Stimulated activated CD8-positive, alpha-beta memory T cell treated with anti-CD3 and anti-CD28 coated beads, Interleukin-15, amount 100 ng/mL, for 1 hour (primary cell): Measurements from ENCODE around the gene PSMB2.

ENCODE experiments used
- DNase-seq: peaks from one replicate; pipeline ENCODE4 v3.0.0-alpha.2; 2020; ENCODE audit warnings: low read depth

Gene PSMB2

DNA sequence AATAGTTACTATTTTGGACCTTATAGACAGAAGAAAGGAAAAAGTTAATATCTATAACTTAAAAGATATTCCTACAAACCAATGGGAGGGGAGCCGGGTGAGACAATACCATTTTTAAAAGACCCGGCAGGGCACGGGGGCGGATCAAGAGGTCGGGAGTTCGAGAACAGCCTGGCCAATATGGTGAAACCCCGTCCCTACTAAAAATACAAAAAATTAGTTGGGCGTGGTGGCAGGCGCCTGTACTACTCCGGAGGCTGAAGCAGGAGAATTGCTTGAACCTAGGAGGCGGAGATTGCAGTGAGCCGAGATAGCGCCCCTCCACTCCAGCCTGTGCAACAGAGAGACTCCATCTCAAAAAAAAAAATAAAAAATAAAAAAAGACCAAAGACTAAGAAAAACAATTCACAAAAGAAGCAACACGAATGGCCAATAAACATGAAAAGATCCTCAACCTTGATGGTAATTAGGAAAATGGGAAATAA lies 1.2 kb upstream of the PSMB2 start:
- DNase-seq, result no peak

- DNase-seq, result no peak
Observed at GRCh38 chr1:35640380-35641232, 720 bp downstream of the PSMB2 start.

DNA sequence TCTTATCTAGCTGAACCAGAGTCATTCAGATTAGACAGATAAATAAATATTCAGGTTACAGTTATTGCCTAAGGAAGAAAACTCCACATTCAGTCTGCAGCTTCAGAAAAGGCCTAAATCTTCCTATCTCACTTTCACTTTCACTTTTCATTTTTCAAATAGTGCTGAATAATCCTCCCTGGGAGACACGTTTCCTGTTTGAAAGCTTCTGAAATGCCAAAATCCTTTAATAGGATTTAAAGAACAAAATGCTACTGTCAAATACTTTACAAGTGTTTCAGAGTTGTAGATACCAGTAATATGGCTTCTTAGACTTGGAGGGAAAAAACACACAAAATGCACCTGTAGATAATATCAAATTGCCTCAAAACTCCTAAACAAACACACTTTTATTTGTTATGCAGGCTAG lies 3.9 kb downstream of the PSMB2 start:
- no peak for DNase-seq

GRCh38 chr1:35633547-35633946 lies 7.8 kb downstream of the PSMB2 start:
- DNase-seq, result no peak

- DNase-seq, result no peak
Observed at GRCh38 chr1:35631396-35631795, 9.9 kb downstream of the PSMB2 start.

- no peak for DNase-seq
Observed at GRCh38 chr1:35629051-35629450, 12.3 kb downstream of the PSMB2 start.

- DNase-seq, result no peak
Observed at GRCh38 chr1:35623832-35624231, 17.5 kb downstream of the PSMB2 start.

GRCh38 chr1:35622510-35623178 lies 18.7 kb downstream of the PSMB2 start:
- no peak for DNase-seq

GRCh38 chr1:35619237-35620121 lies 21.8 kb downstream of the PSMB2 start:
- DNase-seq, result no peak

- DNase-seq, result no peak
Observed at GRCh38 chr1:35615440-35615839, 25.9 kb downstream of the PSMB2 start.

- no peak for DNase-seq
Observed at GRCh38 chr1:35611655-35612054, 29.7 kb downstream of the PSMB2 start.

GRCh38 chr1:35605867-35606182 lies 35.5 kb downstream of the PSMB2 start:
- no peak for DNase-seq

- no peak for DNase-seq
Observed at GRCh38 chr1:35605071-35605866, 36.1 kb downstream of the PSMB2 start.

- DNase-seq, result no peak
Observed at GRCh38 chr1:35603941-35604340, 37.4 kb downstream of the PSMB2 start.

GRCh38 chr1:35603468-35603867 lies 37.9 kb downstream of the PSMB2 start:
- no peak for DNase-seq

GRCh38 chr1:35600593-35600992 lies 40.7 kb downstream of the PSMB2 start:
- no peak for DNase-seq

- DNase-seq, result no peak
Observed at GRCh38 chr1:35599411-35599810, 41.9 kb downstream of the PSMB2 start.

DNA sequence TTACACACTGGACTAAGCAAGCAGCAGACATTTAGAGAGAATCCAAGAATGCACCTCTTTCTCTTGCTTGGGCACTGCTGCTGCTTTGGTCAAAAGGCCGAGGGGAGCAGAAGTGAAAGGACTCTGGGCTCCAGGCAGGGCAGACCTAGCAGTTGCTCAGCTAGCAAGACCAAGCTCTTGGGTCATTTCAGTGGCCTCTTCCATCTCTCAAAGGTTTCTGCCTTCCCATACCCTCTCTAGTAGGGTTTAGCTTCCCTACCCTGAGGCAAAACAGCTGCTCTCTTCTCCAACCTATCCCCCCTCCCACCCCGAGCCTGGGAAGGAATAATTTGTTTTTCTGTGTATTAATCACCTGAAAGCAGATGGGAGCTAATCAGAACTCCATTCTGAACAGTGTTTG lies 42.4 kb downstream of the PSMB2 start:
- DNase-seq, result no peak

DNA sequence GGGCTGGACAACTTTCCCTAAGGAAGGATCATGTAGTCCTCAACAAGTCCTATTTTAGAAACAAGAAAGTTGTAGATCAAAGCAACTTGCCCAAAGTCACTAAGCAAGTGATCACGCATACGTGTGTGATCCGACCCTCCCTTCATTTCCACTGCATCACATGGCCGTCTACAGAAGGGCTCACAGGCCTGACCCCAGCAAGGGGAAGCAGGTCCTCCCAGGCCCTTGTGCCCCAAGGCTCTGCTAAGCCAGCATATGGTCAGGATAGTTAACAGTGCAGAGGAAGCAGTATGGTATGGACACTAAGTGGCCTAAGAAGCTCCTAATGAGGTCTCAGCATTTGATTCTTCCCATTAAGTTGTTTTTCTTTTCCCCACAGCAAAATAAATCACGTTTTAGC lies 43.5 kb downstream of the PSMB2 start:
- no peak for DNase-seq

DNA sequence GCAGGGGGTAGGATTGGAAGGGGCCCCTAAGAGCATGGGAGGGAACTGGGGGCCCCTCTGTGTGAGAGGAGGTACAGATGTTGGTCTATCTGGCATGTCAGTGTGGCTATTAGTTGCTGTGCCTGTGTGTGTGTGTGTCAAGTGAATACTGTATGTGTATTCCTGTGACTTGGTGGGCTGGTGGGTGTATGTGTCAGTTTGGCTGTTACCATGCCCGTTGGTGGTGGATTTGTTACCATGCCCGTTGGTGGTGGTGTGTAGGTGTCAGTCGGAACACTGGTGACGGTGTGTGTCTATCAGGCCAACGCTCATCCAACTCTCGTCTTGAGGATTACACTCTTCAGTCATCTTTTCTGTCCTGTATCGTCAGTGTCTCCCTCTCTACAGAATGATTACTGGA lies 45.6 kb downstream of the PSMB2 start:
- no peak for DNase-seq

DNA sequence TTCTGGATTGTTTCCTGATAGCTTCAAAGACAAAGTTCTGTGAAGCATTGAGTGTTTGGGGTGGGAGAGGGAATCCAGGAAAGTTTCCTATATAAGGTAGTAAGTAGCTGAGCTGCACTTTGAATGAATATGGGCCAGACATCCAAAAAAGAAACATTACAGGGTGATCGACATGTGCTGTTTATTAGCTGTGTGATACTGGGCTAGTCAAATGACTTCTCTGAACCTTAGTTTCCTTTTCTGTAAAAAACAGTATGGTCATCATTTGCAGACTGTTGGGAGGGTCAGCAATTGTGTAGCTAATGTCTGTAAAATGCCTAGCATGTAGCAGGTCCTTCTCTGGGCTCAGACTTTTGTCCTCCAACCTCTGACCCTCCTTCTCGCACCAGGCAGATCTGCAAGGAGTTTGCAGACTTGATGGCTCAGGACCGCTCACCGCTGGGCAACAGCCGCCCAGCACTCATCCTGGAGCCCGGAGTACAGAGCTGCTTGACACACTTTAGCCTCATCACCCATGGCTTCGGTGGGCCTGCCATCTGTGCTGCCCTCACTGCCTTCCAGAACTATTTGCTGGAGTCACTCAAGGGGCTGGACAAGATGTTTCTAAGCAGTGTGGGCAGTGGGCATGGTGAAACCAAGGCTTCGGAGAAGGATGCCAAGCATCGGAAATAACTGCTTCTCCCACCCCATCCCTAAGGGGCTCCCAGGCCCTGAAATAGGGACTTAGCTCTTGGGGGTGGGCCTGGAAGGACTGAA lies 47.1 kb downstream of the PSMB2 start:
- no peak for DNase-seq
